Endothelial cell of umbilical vein (primary cell): ENCODE results near the gene PSME4. TPM values are rescaled to one million over a fixed set of nuclear protein-coding genes. Genes with fewer than 3 reads are reported as not detected.

Source experiments
- BruUV-seq: library from RNA; stranded (reverse); fragments of 400-500 nt; replicated peaks from 2 replicates; lab custom pipeline; 2021; lab: Mats Ljungman, UMichigan
- CTCF ChIA-PET: fragments of 300-600, 350-600 bp; sonication (Branson Sonifier 250); formaldehyde crosslinking; loops from one replicate; lab custom pipeline; 2021; ENCODE audit warnings: antibody characterized with exemption, inconsistent platforms; lab: Charles Lee
- POLR2A ChIA-PET: fragments of 300-600, 350-600 bp; sonication (Branson Sonifier 250); formaldehyde crosslinking; loops from one replicate; lab custom pipeline; 2021; ENCODE audit warnings: antibody characterized with exemption, inconsistent platforms; lab: Charles Lee
- DNase-seq: peaks from one replicate; pipeline ENCODE4 v3.0.0-alpha.2; 2011; ENCODE audit warnings: low read depth, low spot score
- FAIRE-seq: peaks from 2 replicates; lab custom pipeline; 2011; peaks lifted over from hg19 to GRCh38; lab: Jason Lieb, UNC
- H2AFZ ChIP-seq: 2 replicates; pipeline ENCODE4 v1.6.0; 2012; ENCODE audit warnings: low read depth, low read length, control low read depth, inconsistent platforms
- H3K27ac ChIP-seq: 2 replicates; pipeline ENCODE4 v1.5.1; 2011; ENCODE audit warnings: low read depth, mild to moderate bottlenecking, control low read depth, low read length, moderate library complexity; ENCODE audit not compliant: insufficient read depth
- H3K27me3 ChIP-seq, 2 experiments: 2 replicates each; pipeline versions ENCODE4 v1.6.0 to v1.6.1; 2011; ENCODE audit warnings: low read length in 2 of 2, mixed read lengths in 1 of 2; ENCODE audit not compliant: control insufficient read depth in 2 of 2, insufficient read depth in 2 of 2
- H3K36me3 ChIP-seq, 2 experiments: 2 replicates in 1 of 2; 3 replicates in 1 of 2; pipeline ENCODE4 v1.5.1; 2011; ENCODE audit warnings: low read length in 2 of 2, mild to moderate bottlenecking in 1 of 2, moderate library complexity in 1 of 2; ENCODE audit not compliant: control insufficient read depth in 2 of 2, insufficient read depth in 2 of 2; ENCODE audit errors: extremely low read depth in 1 of 2
- H3K4me1 ChIP-seq: 3 replicates; pipeline ENCODE4 v1.5.1; 2011; ENCODE audit warnings: mild to moderate bottlenecking, low read length; ENCODE audit not compliant: control insufficient read depth, insufficient read depth; ENCODE audit errors: extremely low read depth
- H3K4me2 ChIP-seq: 2 replicates; pipeline ENCODE4 v1.6.1; 2011; ENCODE audit warnings: low read length, control low read depth, mixed read lengths; ENCODE audit not compliant: insufficient read depth
- H3K4me3 ChIP-seq, 3 experiments: fragments of 200-600 bp in 1 of 3; sonication (generic), shearing (Covaris generic) in 1 of 3; replicated peaks in 1 of 3; 2 replicates each; pipeline ENCODE4 v1.5.1; 2011 to 2016; ENCODE audit warnings: control low read depth in 3 of 3, low read length in 3 of 3, mild to moderate bottlenecking in 2 of 3, inconsistent platforms in 1 of 3, low read depth in 1 of 3, moderate library complexity in 1 of 3; ENCODE audit not compliant: insufficient read depth in 1 of 3
- H3K79me2 ChIP-seq: 2 replicates; pipeline ENCODE4 v1.6.0; 2012; ENCODE audit warnings: low read length, inconsistent platforms; ENCODE audit not compliant: control insufficient read depth, insufficient read depth
- H3K9ac ChIP-seq: replicated peaks from 2 replicates; pipeline ENCODE3; 2011; ENCODE audit warnings: low read length, control low read depth; ENCODE audit not compliant: insufficient read depth; ENCODE audit errors: extremely low read depth
- H3K9me1 ChIP-seq: replicated peaks from 3 replicates; pipeline ENCODE4 v1.6.0; 2011; ENCODE audit warnings: mild to moderate bottlenecking, low read length; ENCODE audit not compliant: control insufficient read depth, insufficient read depth; ENCODE audit errors: extremely low read depth
- H3K9me3 ChIP-seq: replicated peaks from 2 replicates; pipeline ENCODE4 v1.5.1; 2012; ENCODE audit warnings: low read length, inconsistent platforms; ENCODE audit not compliant: control insufficient read depth, insufficient read depth
- H4K20me1 ChIP-seq: replicated peaks from 2 replicates; pipeline ENCODE3; 2011; ENCODE audit warnings: mild to moderate bottlenecking, low read length; ENCODE audit not compliant: control insufficient read depth, insufficient read depth; ENCODE audit errors: extremely low read depth
- CTCF ChIP-seq, 2 donors: IDR thresholded peaks; 1 replicate in 1 of 2; 2 replicates in 1 of 2; pipeline ENCODE4 v1.5.1; 2011; ENCODE audit warnings: low read length in 2 of 2, mild to moderate bottlenecking in 2 of 2, moderate library complexity in 2 of 2, control low read depth in 1 of 2, inconsistent platforms in 1 of 2, low read depth in 1 of 2; ENCODE audit not compliant: insufficient read depth in 1 of 2; ENCODE audit errors: extremely low read depth in 1 of 2
- EZH2 ChIP-seq: IDR thresholded peaks from 2 replicates; pipeline ENCODE4 v1.6.1; 2012; ENCODE audit warnings: borderline replicate concordance, low read depth, mild to moderate bottlenecking, moderate library complexity, low read length, inconsistent platforms; ENCODE audit not compliant: severe bottlenecking
- FOS ChIP-seq: IDR thresholded peaks from 2 replicates; pipeline ENCODE4 v1.6.1; 2011; ENCODE audit warnings: mild to moderate bottlenecking, low read length, moderate library complexity, borderline replicate concordance; ENCODE audit not compliant: insufficient read depth
- GATA2 ChIP-seq: IDR thresholded peaks from 2 replicates; pipeline ENCODE4 v1.7.0; 2011; ENCODE audit warnings: low read depth, mild to moderate bottlenecking, moderate library complexity, mixed read lengths, low read length; ENCODE audit not compliant: insufficient read length, insufficient read depth
- JUN ChIP-seq: IDR thresholded peaks from 2 replicates; pipeline ENCODE4 v1.6.1; 2011; ENCODE audit warnings: borderline replicate concordance, low read depth; ENCODE audit not compliant: insufficient read length, insufficient read depth
- MYC ChIP-seq: IDR thresholded peaks from one replicate; pipeline ENCODE4 v1.6.1; 2011; ENCODE audit warnings: mild to moderate bottlenecking, low read depth, low read length
- POLR2A ChIP-seq: IDR thresholded peaks from 2 replicates; pipeline ENCODE4 v1.6.1; 2012; ENCODE audit warnings: low read depth, mild to moderate bottlenecking, control low read depth, low read length
- POLR2AphosphoS5 ChIP-seq: IDR thresholded peaks from 2 replicates; pipeline ENCODE4 v1.6.1; 2012; ENCODE audit warnings: low read depth, mild to moderate bottlenecking, control low read depth, low read length, moderate library complexity; ENCODE audit not compliant: insufficient read depth
- dilution Hi-C: fragments of 300-500 bp; cut with MboI; formaldehyde crosslinking; loops from one replicate; pipeline ENCODE4 v1.15.0; 2019; ENCODE audit warnings: low sequenced_read_pairs; ENCODE audit not compliant: extremely low pct_ligation_motif_present
- intact Hi-C: fragments of 100-400 bp; cut with micrococcal nuclease; formaldehyde crosslinking; loops from one replicate; pipeline ENCODE4 v1.10.0; 2022
- polyA plus RNA-seq, 4 experiments: library from polyadenylated mRNA; depleted of rRNA in 3 of 4; stranded (reverse) in 3 of 4; unstranded in 1 of 4; fragments of >200 nt; gene quantifications; 2 replicates each; pipeline versions ENCODE4 v1.2.1 to v1.2.3, GENCODE V29; 2011 to 2012; ENCODE audit warnings: missing spikeins in 1 of 4
- total RNA-seq: library from RNA; stranded (reverse); gene quantifications from 2 replicates; pipeline ENCODE4 v1.2.3, GENCODE V29; 2021
- TF ChIP-seq, protein P1 (sequence below): IDR thresholded peaks from 2 replicates; pipeline ENCODE4 v1.6.1; 2011; ENCODE audit not compliant: insufficient read depth, insufficient read length

Gene PSME4
- total and polyA plus RNA-seq, 2 donors (not counting 3 experiments of a cell fraction or from before 2014, with no cell fraction given), result 24.7 to 82.6 TPM

DNA sequence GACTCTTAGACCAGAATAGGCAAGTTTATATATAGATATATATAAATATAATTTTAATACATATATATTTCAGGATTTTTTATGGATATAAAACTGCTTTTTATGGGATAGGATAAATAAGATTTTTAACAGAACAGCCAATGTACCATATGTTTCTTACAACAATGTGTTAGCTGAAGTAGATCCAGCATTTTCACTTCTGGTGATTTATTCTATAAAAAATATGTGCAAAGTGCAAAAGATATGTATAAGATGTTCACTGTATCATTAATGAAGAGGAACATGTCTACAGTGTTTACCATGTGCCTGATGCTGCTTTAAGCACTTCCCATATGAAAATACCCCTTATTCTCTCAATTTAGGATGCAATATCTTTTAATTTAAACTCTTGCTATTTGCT lies 88.8 kb downstream of the PSME4 start:
- Histone ChIP-seq H2AFZ (no peak overlapping the region), H3K4me2 (no peak overlapping the region), H3K9me3 (no peaks in the 10 kb centered on the region), H4K20me1 (peaks cover 2% of the 10 kb centered on the region), H3K36me3 (peaks cover 10 to 19% of the 10 kb centered on the region in 2 experiments), H3K4me1 (peaks cover 11% of the 10 kb centered on the region), H3K4me3 (no peak overlapping the region), H3K9ac (no peak overlapping the region), H3K79me2 (peaks cover 6% of the 10 kb centered on the region), H3K9me1 (no peaks in the 10 kb centered on the region), H3K27ac (no peak overlapping the region), H3K27me3 (no peaks in the 10 kb centered on the region)
- dilution Hi-C loops, result no loop called here
- no TSS peak for BruUV-seq
- intact Hi-C loops, result no loop called here
- FAIRE-seq (no peak), DNase-seq (no peak)
- ChIA-PET CTCF (no interaction called here), POLR2A (no interaction called here)
- TF ChIP-seq GATA2, result no peak
- TF ChIP-seq POLR2A, result no peak
- TF ChIP-seq EZH2, result no peak
- no peak for TF ChIP-seq POLR2AphosphoS5
- TF ChIP-seq FOS, result no peak
- TF ChIP-seq MYC, result no peak
- TF ChIP-seq CTCF (IDR thresholded peaks at IDR 0.05; ENCODE audit: extremely low read depth in 1 of 2, insufficient read depth in 1 of 2, low read depth in 1 of 2, low read length in 2 of 2), result no peak
- no peak for TF ChIP-seq JUN
- TF ChIP-seq, protein P1, sequence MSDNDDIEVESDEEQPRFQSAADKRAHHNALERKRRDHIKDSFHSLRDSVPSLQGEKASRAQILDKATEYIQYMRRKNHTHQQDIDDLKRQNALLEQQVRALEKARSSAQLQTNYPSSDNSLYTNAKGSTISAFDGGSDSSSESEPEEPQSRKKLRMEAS, result no peak
